KOPT-K1 (cell line): ENCODE results near the gene SZT2.
A peak's percentile ranks its signal among the peaks of the same experiment; 100 is the strongest.

Experiments used
- H3K27ac ChIP-seq: fragments of 200-600 bp; sonication (generic); 2 replicates; pipeline ENCODE4 v1.5.1; 2016; ENCODE audit warnings: antibody characterized with exemption, mild to moderate bottlenecking, low read depth, low read length; ENCODE audit not compliant: poor library complexity, severe bottlenecking
- H3K36me3 ChIP-seq: fragments of 200-600 bp; sonication (generic); 2 replicates; pipeline ENCODE4 v1.5.1; 2017; ENCODE audit warnings: antibody characterized with exemption, mild to moderate bottlenecking, low read length, moderate library complexity; ENCODE audit not compliant: insufficient read depth
- H3K9me3 ChIP-seq: fragments of 200-600 bp; sonication (generic); 2 replicates; pipeline ENCODE4 v1.5.1; 2017; ENCODE audit warnings: antibody characterized with exemption, low read length, mild to moderate bottlenecking; ENCODE audit not compliant: insufficient read depth, poor library complexity, severe bottlenecking

Gene SZT2

GRCh38 chr1:43389326-43390313 is at the start of gene SZT2, which contains the start of gene MED8:
Gene SZT2, plus strand, starts transcription at chr1:43389899. Its CDS starts 70 bp downstream, at chr1:43389969.
Gene MED8, minus strand, starts transcription at chr1:43389800. Its CDS starts 36 bp downstream, at chr1:43389764.
- peaks cover 34% of the 10 kb centered on the region for H3K36me3 ChIP-seq
- no peaks in the 10 kb centered on the region for H3K9me3 ChIP-seq
- peak within 1 kb of the TSS; percentile 84 for H3K27ac ChIP-seq

- no peak overlapping the region for H3K27ac ChIP-seq
- H3K36me3 ChIP-seq = no peaks in the 10 kb centered on the region
- no peaks in the 10 kb centered on the region for H3K9me3 ChIP-seq
These were observed 49.1 kb upstream of the SZT2 start for GRCh38 chr1:43340559-43340958.

- no peaks in the 10 kb centered on the region for H3K9me3 ChIP-seq
- H3K27ac ChIP-seq = no peak overlapping the region
These were observed 45.3 kb upstream of the SZT2 start for GRCh38 chr1:43344267-43344850.

GRCh38 chr1:43345120-43345519 is 44.6 kb upstream of the SZT2 start:
- no peaks in the 10 kb centered on the region for H3K36me3 ChIP-seq
- no peaks in the 10 kb centered on the region for H3K9me3 ChIP-seq
- H3K27ac ChIP-seq = no peak overlapping the region

More at GRCh38 chr1:43344267-43344850, 45.3 kb upstream of the SZT2 start:
- H3K36me3 ChIP-seq = no peaks in the 10 kb centered on the region

- Histone ChIP-seq H3K27ac (no peak overlapping the region), H3K36me3 (no peaks in the 10 kb centered on the region), H3K9me3 (no peaks in the 10 kb centered on the region)
These were observed 43.1 kb upstream of the SZT2 start for GRCh38 chr1:43346636-43347035.

- H3K27ac ChIP-seq = no peak overlapping the region
These were observed 41.3 kb upstream of the SZT2 start for GRCh38 chr1:43348343-43348808.

GRCh38 chr1:43348809-43349593 is 40.7 kb upstream of the SZT2 start:
- H3K9me3 ChIP-seq = no peaks in the 10 kb centered on the region
- peak overlapping the region; percentile 57 for H3K27ac ChIP-seq
- no peaks in the 10 kb centered on the region for H3K36me3 ChIP-seq

More at GRCh38 chr1:43348343-43348808, 41.3 kb upstream of the SZT2 start:
- H3K36me3 ChIP-seq = no peaks in the 10 kb centered on the region
- no peaks in the 10 kb centered on the region for H3K9me3 ChIP-seq

- H3K36me3 ChIP-seq = no peaks in the 10 kb centered on the region
- H3K27ac ChIP-seq = peak overlapping the region; percentile 57
- no peaks in the 10 kb centered on the region for H3K9me3 ChIP-seq
These were observed 39.9 kb upstream of the SZT2 start for GRCh38 chr1:43349594-43350306.

GRCh38 chr1:43350976-43351375 is 38.7 kb upstream of the SZT2 start:
- no peak overlapping the region for H3K27ac ChIP-seq
- no peaks in the 10 kb centered on the region for H3K9me3 ChIP-seq
- H3K36me3 ChIP-seq = no peaks in the 10 kb centered on the region

- no peak overlapping the region for H3K27ac ChIP-seq
- H3K36me3 ChIP-seq = no peaks in the 10 kb centered on the region
- H3K9me3 ChIP-seq = no peaks in the 10 kb centered on the region
These were observed 38.0 kb upstream of the SZT2 start for GRCh38 chr1:43351421-43352350.

GRCh38 chr1:43352351-43352705 is 37.4 kb upstream of the SZT2 start:
- Histone ChIP-seq H3K9me3 (no peaks in the 10 kb centered on the region), H3K36me3 (no peaks in the 10 kb centered on the region), H3K27ac (no peak overlapping the region)

GRCh38 chr1:43352881-43353280 is 36.8 kb upstream of the SZT2 start:
- Histone ChIP-seq H3K9me3 (no peaks in the 10 kb centered on the region), H3K36me3 (no peaks in the 10 kb centered on the region), H3K27ac (no peak overlapping the region)

- no peaks in the 10 kb centered on the region for H3K9me3 ChIP-seq
- H3K36me3 ChIP-seq = peaks cover under 1% of the 10 kb centered on the region; the same call in 1 of the 2 replicates
- no peak overlapping the region for H3K27ac ChIP-seq
These were observed 35.2 kb upstream of the SZT2 start for GRCh38 chr1:43354471-43354870.
